HG03280 (cell line): ENCODE data around the gene NRXN3.

ENCODE experiments used
- ATAC-seq: cut with Tn5 transposase; IDR thresholded peaks from one replicate; pipeline ENCODE4 v1.9.1; 2021; ENCODE audit warnings: mild to moderate bottlenecking, moderate library complexity; ENCODE audit not compliant: unreplicated experiment

Gene NRXN3

GRCh38 chr14:79820866-79821535 lies 1650.8 kb downstream of the NRXN3 start:
- no peak for ATAC-seq

- no peak for ATAC-seq
Observed at GRCh38 chr14:79822034-79822433, 1651.9 kb downstream of the NRXN3 start.

DNA sequence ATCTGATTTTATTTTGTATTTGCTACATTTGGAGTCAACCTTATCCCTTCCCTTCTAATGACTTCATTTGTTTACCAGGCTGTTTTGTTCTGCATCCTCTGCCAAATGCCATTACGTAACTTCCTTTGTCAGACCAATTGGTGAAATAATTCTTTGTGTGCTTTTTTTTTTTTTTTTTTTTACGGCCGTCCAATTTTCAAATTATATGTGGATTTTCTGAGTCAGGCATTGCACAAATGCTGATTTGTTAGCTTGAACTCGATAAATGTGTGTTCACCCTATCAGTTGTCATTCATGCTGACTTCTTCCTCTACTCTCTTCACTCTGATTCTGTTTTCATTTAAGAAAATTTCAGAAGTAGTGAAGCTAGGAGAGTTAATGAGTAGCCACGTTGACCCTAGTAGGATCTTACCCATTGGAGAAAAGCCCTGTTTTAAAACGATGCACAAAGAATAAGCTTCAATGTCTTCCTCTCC lies 1654.9 kb downstream of the NRXN3 start:
- ATAC-seq: no peak

GRCh38 chr14:79826362-79826761 lies 1656.2 kb downstream of the NRXN3 start:
- no peak for ATAC-seq

DNA sequence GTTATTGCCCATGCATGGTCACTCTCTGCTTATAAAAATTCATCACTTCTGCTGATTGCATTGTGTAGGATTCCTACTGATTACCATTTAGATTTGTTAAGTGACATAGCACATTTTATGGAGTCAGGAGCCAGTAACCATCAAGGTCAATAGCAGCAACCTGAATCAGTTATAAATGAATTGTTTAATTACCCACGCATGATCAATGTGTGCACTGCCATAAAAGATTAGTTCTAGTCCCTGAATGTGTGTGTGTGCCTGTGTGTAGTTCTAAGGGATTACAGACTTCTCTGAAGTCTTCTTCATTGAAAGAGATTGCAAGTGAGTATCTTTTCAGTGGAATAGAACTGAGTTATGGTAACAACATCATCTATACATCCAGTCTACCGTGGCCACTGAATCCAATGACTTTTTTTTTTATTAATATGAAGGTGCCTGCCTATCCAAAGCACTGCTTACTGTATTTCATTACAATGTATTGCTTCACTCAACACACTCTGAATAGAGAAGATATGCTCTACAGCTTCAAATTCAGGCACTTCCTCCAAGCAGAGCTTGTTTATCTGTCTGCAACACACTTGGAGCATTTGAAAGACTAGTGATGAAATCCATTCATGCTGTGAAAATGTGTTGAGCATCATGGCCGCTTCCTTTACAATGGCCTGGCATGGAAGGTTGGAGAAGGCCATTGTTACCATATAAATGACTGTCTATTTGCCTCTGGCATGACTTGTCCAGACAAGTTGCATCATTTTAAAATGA lies 1659.4 kb downstream of the NRXN3 start:
- no peak for ATAC-seq

GRCh38 chr14:79831195-79831892 lies 1661.2 kb downstream of the NRXN3 start:
- no peak for ATAC-seq

DNA sequence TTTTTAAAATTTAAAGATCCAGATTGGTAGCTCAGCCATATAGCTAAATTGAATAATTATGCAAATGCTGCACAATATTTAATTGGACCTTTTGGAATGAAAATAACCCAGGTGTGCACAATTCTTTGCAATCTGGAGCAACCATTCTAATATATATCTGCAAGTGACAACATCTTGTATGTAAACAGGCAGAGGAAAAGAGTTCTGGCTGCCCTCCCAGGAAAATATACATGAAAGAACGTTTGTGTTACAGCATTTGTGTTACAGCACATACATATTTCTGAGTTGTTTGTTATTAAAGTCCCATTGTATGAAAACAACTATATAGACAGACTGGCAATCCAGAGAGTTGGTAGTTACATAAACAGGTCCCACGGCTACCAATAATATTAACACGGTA lies 1663.6 kb downstream of the NRXN3 start:
- no peak for ATAC-seq

- ATAC-seq: no peak
Observed at GRCh38 chr14:79834868-79835267, 1664.7 kb downstream of the NRXN3 start.

DNA sequence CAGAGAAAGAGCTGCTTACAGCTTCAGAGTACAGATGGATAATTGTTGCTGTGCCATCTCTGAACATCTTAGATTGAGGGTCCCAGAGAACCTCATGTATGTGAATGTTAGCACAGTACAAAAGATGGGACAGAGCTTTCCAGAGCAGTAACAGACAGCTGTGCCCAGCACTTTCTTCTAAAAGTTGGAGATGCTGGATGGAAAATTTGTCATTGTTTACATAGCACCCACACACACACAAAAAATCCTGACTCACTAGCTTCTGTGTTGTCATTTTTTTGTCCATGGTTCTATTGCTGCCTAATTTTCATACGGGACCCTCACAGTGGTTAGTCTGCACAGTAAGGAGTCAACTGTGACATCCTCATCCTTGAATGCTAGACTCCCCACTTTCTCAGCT lies 1666.4 kb downstream of the NRXN3 start:
- no peak for ATAC-seq

DNA sequence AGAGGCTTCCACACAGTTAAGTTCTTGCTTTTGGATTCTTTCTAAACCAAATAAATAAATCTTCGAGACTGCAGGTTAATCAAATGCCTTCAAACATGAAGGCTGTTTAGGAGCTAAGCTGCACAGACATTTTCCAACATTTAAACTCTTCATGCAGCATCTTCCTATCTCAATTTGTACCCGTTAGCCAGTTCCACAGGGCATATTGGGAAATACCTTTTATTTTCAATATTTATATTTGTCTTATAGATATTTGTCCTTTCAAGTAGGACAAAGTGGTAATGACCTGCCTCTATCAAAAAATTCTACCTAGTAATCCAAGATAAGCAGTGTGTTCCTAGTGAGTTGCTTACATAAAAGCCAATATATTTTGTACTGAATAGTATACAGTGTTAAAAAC lies 1667.5 kb downstream of the NRXN3 start:
- no peak for ATAC-seq

GRCh38 chr14:79840103-79840502 lies 1669.9 kb downstream of the NRXN3 start:
- no peak for ATAC-seq

DNA sequence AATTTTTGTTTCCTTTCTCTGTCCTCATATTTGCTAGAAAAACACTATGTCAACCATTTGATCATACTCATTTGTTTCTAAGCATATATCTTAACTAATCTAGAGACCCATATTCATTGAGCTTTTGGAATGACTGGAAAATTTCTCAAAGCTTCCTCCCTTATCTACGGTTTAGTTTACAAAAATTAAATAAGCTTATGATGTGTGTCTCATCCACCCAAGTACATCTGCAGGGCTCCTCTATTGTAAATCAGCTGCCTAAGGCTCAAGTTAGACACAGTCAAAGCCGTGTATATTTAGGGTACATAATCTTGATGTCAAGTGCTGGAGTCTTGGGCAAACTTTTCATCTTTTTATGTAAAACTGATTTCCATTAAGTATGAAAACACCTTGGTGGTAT lies 1670.7 kb downstream of the NRXN3 start:
- no peak for ATAC-seq

DNA sequence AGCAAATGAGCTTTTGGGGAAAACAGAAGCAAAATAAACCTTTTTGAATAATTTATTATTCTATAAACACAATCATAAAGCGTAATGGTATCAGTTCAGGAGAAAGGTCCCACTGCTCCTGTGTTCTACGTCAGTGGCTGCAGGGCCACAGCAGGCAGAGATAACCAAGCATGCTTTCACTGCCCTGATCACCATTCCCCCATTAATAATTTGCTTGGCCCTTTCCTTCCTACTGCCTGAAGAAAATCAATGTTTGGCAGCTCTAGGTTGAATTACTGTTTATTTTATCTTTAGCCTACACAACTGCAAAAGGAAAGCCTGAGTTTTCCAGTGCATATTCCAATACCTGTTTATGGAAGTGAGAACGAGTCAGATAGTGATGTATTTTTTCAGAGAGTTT lies 1671.3 kb downstream of the NRXN3 start:
- ATAC-seq: no peak

- ATAC-seq: no peak
Observed at GRCh38 chr14:79842270-79842669, 1672.1 kb downstream of the NRXN3 start.

GRCh38 chr14:79852950-79853744 lies 1683.0 kb downstream of the NRXN3 start:
- ATAC-seq: no peak

DNA sequence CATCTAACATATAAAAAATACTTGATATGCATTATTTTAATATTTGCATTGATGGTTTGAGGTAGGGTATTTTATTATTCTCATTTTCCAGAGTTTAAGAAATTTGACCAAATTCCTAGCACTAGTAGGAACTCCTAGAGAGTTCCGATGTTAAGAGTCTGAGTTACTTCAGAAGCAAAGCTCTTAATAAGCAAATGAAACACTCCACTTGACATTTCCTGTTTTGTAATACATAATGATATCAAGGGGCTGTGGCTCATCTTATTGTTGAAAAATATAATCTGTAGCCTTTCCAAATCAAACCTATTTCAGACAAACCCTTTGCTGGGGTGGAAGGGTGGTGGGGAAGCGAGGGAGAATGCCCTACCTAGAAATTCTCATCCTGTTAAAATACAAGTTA lies 1685.6 kb downstream of the NRXN3 start:
- no peak for ATAC-seq

DNA sequence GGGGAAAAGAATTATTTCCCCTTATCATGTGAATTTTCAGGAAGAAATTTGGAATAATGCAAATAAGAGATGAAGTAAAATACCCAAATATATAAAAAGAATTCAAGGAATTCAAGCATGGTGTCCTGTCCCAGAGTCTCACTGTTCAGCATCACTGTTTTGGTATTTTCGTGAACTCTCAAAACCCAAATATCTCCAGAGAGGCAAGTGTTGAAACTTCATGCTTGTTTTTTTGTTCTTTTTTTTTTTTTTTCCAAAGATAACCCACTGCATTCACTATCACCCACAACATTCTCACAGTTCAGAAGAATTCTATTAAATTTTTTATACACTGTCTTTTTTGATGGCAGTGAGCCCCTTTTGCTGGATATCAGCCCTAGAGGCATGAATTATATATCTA lies 1686.2 kb downstream of the NRXN3 start:
- ATAC-seq: no peak

DNA sequence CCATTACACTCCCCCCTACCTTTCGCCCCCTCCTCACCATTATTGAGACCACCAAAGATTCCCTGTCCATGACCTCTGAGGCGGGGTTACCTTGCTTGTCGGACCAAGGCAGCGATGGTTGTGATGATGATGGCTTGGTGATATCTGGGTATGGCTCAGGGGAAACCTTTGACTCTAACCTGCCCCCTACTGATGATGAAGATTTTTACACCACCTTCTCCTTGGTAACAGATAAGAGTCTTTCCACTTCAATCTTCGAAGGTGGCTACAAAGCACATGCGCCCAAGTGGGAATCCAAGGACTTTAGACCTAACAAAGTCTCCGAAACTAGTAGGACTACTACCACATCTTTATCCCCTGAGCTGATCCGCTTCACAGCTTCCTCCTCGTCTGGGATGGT lies 1690.9 kb downstream of the NRXN3 start:
- no peak for ATAC-seq

- ATAC-seq: no peak
Observed at GRCh38 chr14:79862045-79862444, 1691.9 kb downstream of the NRXN3 start.

- no peak for ATAC-seq
Observed at GRCh38 chr14:79871136-79871535, 1701.0 kb downstream of the NRXN3 start.

DNA sequence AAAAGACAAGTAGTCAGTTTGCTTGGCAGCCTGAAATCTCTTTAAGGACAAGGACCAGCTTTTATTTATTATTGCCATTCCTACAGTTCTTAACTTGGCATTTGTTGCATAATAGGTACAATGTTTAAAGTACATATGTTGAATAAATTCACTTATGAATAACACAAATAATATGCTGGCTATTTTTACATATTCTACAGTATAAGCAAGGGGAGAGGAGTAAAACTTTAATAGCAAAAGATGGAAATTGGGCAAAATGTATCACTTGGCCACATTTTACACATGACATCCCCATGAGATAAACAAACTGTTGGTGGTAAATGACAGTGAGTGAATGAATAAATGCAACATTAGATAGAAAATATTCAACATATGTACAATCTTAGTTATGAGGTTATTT lies 1708.1 kb downstream of the NRXN3 start:
- no peak for ATAC-seq
